GM12872 (cell line): ENCODE measurements around the gene RAD51B.

Experiments
- TF ChIP-seq, protein P1 (sequence below): IDR thresholded peaks from 3 replicates; pipeline ENCODE4 v1.5.1; 2011; ENCODE audit warnings: low read depth, mild to moderate bottlenecking, low read length, moderate library complexity; ENCODE audit not compliant: insufficient read depth

Gene RAD51B

DNA sequence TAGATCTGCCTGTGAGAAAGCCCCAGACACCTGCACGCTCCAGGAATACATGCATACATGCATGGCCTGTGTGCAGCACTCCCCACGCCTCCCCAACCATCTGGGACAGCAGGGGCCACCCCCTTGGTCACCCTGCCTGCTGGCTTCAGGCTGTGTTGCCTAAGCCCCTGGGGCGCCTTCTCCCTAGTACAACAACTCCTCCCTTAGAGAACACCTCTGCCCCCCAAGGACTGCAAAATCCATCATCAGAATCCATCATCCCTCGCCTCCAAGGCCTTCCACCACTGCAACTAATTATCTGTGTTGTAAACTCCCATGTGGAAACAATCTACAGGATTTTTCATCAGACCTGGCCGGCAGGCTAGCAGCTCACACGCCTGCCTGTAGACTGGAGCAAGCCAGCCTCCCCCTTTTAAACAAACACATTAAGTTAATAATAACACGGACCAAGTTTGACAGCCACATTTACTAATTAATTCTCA, 936.5 kb downstream of the RAD51B start:
- TF ChIP-seq, protein P1, sequence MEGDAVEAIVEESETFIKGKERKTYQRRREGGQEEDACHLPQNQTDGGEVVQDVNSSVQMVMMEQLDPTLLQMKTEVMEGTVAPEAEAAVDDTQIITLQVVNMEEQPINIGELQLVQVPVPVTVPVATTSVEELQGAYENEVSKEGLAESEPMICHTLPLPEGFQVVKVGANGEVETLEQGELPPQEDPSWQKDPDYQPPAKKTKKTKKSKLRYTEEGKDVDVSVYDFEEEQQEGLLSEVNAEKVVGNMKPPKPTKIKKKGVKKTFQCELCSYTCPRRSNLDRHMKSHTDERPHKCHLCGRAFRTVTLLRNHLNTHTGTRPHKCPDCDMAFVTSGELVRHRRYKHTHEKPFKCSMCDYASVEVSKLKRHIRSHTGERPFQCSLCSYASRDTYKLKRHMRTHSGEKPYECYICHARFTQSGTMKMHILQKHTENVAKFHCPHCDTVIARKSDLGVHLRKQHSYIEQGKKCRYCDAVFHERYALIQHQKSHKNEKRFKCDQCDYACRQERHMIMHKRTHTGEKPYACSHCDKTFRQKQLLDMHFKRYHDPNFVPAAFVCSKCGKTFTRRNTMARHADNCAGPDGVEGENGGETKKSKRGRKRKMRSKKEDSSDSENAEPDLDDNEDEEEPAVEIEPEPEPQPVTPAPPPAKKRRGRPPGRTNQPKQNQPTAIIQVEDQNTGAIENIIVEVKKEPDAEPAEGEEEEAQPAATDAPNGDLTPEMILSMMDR = no peak

DNA sequence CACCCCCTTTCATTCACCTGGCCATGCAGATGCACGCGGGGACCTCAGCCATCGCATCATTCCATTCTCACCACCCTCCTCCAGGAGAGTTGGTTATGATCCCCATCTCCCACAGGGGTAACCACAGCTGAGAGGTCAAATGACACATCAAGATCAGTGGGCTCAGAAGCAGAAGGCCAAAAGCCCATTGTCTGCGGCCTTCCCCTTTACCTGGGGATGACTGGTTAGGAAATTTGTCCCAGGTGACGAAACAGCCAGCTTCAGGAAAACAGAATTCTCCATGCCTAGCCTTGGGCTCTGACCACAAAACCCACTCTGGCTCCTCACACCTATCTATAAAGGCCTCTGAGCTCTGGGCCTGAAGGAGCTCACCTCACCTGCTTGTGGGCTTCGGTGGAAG, 937.2 kb downstream of the RAD51B start:
- TF ChIP-seq, protein P1 = no peak

DNA sequence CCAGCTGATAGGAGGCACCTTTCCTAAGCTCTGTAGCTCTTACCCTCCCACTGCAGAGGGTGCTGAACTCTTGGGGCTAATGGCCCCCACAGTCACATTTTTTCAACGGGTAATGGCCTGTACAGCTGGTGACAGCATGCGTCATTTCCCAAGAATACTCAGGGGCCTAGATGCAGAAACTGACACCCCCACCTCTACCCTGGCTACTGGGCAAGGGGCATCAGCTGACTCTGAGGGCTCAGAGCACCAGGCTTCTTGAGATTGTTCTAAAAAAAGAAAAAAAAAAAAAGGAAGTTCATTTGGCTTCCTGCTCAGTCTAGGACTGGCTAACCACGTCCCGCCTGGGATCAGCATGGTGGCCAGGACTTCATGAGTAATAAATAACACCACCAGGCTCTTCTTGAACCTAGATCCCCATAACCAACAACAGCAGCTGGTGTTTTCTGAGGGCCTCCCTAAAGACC, 938.1 kb downstream of the RAD51B start:
- TF ChIP-seq, protein P1 = no peak

DNA sequence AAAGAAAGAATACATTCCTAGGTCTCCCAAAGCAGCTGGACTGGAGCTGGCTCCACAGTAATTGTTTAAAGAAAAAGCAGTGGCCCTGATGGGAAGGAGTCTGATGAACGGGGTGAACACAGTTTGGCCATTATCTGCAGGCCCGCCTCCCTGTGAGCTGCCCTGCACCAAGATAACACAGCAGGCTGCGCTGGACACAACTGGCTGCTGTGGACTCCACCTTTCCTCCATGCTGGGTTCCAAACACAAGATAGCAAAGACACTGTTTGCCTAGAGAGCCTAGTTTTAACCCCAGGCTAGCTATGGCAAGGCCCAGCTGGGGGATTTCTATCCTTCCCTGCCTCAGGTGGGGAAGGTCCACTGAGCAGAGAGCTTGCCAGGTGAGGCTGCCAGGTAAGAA, 938.7 kb downstream of the RAD51B start:
- TF ChIP-seq, protein P1 = no peak

DNA sequence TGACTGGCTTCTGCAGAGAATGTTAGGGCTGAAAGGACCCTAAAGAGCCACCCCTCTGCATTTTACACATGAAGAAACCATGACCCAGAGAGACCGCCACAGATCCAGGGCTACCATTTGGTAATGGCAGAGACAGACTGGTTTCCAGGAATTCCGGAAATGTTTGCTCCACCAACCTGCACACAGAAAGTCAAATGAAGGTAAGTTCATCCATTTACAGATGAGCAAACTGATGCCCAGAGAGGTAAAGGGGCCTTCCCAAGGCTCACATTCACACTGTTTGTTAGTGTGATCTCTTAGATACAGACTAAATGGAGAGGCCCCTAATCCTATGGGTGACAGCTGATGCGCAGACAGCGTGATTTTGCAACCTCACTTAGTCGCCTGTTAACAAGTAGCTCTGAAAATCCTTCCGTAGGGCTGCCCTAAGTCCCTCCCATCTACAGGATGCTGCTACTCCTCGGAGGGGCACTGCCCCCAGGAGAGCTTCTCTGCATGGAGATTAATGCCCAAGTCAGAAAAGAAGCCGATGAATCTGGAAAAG, 939.5 kb downstream of the RAD51B start:
- TF ChIP-seq, protein P1 = no peak

DNA sequence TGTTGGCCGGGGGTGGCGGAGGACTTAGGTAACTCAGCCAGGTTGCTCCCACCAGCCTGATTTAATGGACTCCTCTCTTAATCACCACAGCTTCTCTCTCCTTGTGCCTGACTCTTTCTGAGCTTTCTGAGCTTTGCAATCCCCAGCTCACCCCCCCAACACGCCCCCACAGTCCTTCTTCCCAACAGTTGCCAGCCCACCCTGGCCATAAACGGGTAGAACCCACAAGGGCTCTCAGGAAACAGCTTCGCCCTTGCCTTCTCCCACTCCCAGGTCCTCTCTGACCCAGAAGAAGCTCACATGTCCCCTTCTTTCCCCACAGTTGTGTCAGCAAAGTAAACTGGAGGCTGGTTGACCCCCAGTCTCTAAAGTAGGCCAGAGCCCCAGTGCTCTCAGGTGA, 940.4 kb downstream of the RAD51B start:
- TF ChIP-seq, protein P1 = no peak

DNA sequence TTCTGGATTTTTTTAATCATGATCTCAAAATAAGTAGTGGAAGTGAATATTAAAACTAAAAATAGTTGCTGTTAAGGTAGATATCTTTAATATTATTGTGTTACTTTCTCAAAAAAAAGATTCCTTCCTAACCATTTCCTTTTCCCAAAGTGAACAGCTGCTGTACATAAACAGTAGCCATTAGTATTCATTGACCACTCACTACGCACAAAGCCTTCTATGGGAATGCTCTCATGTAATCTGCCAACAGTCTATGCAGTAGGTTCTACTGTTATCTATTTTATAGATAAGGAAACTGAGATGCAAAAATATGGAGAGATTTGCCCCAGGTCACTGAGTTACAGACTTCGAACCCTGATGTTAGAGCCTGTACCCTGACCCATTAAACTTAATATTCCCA, 941.2 kb downstream of the RAD51B start:
- TF ChIP-seq, protein P1 = no peak
